ENCODE measurements around the gene APBA2.

GRCh38 chr15:28957606-28958498, 72.1 kb downstream of the APBA2 start:
- TF ChIP-seq CTCF (IDR thresholded peaks at IDR 0.05) = no peak
- TF ChIP-seq EP300 (IDR thresholded peaks at IDR 0.05) = no peak

Data from tibial nerve (tissue), 4 donors.